A549 (cell line): ENCODE data around the gene ATP6V1B1.

Experiments
- CTCF ChIP-seq: fragments of >200 bp; sonication (Bioruptor Twin); formaldehyde crosslinking; IDR thresholded peaks from 3 replicates; pipeline ENCODE4 v1.5.1; 2016
- EP300 ChIP-seq, 2 experiments: fragments of >200 bp; sonication (Bioruptor Twin); formaldehyde crosslinking; IDR thresholded peaks; 2 replicates in 1 of 2; 3 replicates in 1 of 2; pipeline ENCODE4 v1.6.1; 2016 to 2017
- ESRRA ChIP-seq: fragments of 150-350 bp; IDR thresholded peaks from 2 replicates; pipeline ENCODE4 v1.6.1; 2014; ENCODE audit warnings: mild to moderate bottlenecking, low read length, borderline replicate concordance
- MAZ ChIP-seq: fragments of 150-350 bp; IDR thresholded peaks from 2 replicates; pipeline ENCODE4 v1.6.1; 2014; ENCODE audit warnings: antibody characterized with exemption, low read depth, low read length, borderline replicate concordance
- MYC ChIP-seq: IDR thresholded peaks from 2 replicates; pipeline ENCODE4 v1.6.1; 2012; ENCODE audit warnings: mild to moderate bottlenecking, inconsistent platforms, low read length, improper control_type of control experiment, borderline replicate concordance
- POLR2A ChIP-seq: IDR thresholded peaks from 2 replicates; pipeline ENCODE4 v1.6.1; 2012; ENCODE audit warnings: mild to moderate bottlenecking, low read length
- SMC3 ChIP-seq: fragments of >200 bp; sonication (Bioruptor Twin); formaldehyde crosslinking; IDR thresholded peaks from 3 replicates; pipeline ENCODE4 v1.6.1; 2018; ENCODE audit warnings: inconsistent platforms
- TF ChIP-seq, protein P1 (sequence below): fragments of 150-350 bp; IDR thresholded peaks from 2 replicates; pipeline ENCODE4 v1.6.1; 2014; ENCODE audit warnings: low read depth, mild to moderate bottlenecking, low read length

DNA sequence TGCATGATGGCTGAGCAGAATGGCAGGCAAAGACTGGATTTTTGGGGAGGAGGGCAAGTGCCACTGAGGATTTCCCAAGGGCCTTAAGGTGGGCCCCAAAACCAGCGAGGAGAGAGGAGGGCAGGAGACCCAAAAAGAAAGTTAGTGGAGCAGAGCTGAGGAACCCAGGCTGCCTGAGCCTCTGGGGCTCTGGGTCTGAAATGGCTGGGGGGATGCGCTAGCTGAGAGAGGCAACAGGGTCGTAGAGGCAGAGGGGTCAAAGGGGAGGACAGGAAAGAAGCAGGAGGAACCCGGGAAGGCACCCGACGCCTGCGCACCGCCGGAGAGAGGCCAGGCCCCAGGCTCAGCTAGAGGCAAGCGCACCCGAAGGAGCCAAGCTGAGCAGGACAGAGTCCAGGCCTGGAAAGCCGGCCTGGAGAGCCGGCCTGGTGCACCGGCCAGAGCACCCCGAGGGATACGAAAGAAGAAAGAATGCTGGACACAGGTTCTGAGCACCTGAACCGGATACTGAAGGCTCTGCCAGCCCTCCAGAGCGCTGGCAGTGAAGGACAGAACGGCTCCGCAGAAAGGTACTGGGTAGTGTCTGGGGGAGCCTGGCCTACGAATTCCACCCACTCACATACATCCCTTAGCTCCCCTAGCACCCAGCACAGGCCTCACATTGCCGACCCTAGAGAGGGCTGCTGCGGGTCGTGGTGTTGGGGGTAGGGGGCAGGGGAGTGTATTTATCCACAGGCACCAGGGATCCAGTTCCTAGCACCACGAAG is 39.5 kb upstream of the ATP6V1B1 start:
- TF ChIP-seq MAZ, result no peak
- no peak for TF ChIP-seq MYC
- no peak for TF ChIP-seq EP300 (IDR thresholded peaks at IDR 0.05)
- no peak for TF ChIP-seq ESRRA
- TF ChIP-seq SMC3, result no peak
- TF ChIP-seq CTCF, result no peak
- TF ChIP-seq, protein P1, sequence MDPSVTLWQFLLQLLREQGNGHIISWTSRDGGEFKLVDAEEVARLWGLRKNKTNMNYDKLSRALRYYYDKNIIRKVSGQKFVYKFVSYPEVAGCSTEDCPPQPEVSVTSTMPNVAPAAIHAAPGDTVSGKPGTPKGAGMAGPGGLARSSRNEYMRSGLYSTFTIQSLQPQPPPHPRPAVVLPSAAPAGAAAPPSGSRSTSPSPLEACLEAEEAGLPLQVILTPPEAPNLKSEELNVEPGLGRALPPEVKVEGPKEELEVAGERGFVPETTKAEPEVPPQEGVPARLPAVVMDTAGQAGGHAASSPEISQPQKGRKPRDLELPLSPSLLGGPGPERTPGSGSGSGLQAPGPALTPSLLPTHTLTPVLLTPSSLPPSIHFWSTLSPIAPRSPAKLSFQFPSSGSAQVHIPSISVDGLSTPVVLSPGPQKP, result no peak
- TF ChIP-seq POLR2A, result no peak
